Stimulated activated CD8-positive, alpha-beta memory T cell treated with anti-CD3 and anti-CD28 coated beads, Interleukin-15, amount 100 ng/mL, for 4 hours (primary cell): ENCODE data around the gene MICAL2.

ENCODE experiments used
- DNase-seq, 2 donors: peaks; one replicate each; pipeline ENCODE4 v3.0.0-alpha.2; 2020; ENCODE audit warnings: low read depth in 2 of 2

MICAL2 gene

DNA sequence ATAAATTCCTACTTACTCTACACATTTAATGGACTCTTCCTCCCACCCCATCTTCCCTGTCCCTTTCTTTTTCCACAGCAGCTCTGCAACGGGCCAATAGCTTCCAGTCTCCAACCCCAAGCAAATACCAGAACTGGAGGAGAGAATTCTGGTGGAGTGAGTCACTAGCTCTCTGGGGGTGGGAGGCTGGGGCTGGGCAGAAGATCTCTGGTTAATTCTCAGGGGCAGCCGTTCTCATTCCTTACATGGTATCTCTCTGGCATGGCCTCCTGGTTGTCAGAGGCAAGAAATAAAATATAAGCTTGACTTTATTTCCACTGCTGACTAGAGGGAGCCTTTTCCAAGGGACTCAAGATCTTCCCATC, 176.6 kb downstream of the MICAL2 start:
- no peak for DNase-seq

DNA sequence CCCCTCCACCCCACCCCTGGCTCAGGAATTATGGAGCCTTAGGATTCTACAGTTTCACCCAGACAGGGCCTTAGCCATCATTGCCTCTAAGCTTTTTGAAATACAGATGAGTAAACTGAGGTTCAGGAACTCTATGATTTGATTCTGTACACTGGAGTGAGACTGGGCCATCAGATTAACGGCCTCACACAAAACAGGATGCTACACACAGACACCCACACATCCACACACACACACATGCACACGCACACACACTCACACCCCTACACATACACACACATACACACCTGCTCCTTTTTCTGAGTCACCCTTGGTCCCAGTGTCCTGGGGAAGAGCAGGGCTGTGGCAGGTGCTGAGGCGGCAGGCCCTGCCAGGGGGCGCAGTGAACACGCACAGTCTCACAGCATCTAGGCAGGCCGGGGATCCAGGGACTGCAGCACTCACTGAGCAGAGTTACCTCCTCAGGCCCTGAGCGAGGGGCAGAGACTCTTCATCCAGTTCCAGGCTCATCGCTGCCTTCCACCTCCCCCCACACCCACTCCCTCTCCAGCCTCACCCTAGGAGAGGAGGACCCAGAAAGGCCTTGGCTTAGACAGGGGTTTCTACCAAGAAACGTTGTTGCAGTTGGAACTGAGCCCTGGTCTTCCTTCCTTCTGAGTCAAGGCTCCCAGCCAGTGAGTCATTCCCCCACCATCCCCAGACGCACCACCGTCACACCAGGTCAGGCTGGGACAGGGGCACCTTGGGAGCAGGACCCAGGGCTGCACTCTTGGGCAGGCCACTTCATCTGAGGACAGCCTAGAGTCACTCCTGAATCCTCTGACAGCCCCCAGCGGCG, 177.2 kb downstream of the MICAL2 start:
- DNase-seq = no peak

DNA sequence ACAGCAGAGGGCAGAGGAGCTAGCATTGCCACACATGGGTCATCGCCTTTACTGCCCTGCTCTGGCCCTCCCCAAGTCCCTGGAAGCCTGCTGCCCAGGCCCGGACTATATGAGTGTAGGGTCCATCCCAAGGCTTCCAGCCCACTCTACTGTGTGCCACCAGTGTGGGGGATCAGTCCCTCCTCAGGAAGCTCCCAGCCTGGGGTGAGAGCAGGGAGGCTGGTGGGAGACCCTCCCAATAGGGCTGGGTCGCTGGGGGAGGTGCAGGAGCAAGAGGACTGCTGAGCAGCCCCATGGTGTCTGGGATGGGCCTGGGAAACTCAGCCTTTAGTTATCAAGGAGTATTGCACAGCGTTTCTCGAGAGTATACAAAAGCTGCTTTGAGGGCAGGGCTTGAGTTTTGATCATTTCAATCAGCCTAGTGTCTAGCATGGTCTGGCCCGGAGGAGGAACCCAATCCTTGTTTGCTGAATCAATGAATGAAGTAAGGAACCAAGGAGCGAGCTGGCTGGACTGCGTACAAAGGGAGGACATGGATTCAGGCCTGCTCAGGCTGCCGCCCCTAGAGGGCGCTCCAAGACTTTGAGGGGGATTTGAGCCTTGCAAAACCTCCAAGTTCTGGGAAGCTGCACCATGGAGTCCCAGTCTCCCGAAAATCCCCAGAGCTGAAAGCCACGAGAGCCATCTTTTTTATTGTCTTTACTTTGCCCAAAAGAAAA, 178.0 kb downstream of the MICAL2 start:
- no peak for DNase-seq

DNA sequence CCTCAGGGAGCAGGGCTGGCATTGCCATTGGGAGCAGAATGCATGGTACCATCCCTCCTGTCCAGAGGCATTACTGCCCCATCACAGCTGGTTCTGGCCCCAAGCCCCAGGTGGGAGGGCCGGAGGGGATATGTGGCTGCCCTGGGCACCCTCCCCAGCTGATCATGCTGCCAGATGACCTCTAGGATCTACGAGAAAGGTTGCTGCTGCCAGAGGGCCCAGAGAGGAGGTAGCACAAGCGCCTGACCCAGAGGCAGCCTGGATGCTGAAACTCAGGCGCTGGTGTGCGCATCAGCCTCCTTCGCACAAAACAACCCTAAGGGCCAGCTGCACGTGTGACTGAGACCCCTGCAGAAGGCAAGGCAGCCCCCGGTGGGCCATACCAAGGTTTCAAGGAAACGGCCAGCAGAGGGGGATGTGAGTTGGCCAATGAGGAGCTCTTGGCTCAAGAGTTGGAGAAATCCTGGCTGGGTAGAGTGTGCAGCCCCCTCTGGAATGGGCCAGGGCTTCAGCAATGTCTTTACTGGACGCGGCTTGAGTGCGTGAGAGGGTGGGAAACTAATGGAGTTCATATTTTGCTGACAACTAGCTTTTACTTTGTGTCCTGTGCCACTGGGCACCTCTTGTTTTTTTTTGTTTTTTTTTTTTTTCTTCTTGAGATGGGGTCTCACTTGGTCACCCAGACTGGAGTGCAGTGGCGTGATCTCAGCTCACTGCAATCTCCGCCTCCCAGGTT, 178.7 kb downstream of the MICAL2 start:
- no peak for DNase-seq

DNA sequence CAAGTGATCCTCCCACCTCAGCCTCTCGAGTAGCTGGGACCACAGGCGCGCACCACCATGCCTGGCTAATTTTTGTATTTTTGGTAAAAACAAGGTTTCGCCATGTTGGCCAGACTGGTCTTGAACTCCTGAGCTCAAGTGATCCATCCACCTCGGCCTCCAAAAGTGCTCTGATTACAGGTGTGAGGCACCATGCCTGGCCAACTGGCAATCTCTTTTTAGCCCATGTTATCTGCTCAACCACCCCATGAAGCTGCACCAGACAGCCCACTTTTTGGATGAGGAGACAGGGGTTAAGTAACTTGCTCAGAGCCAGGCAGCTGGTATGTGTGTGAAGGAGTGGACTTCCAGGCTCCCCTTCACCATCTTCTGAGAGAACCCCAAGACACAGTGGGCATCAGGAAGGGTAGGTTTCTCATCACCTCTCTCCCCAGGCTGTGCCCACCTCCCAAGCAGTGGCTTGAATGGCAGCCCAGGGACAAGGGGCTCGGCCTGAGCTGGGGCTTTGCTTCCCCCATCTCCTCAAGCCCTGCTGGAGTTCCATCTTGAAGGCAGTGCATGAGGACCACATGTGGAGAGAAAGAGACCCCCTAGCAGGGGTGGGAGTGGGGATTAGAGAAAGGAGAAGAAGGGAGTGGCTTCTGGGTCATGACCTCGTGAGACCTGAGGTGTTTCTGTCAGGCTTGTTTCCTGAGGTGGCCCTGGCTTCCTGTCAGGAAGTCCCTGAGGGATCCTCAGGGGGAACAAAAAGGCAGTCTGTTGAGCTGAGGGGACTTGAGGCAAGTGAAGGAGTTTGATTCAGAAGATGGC, 179.5 kb downstream of the MICAL2 start:
- no peak for DNase-seq

DNA sequence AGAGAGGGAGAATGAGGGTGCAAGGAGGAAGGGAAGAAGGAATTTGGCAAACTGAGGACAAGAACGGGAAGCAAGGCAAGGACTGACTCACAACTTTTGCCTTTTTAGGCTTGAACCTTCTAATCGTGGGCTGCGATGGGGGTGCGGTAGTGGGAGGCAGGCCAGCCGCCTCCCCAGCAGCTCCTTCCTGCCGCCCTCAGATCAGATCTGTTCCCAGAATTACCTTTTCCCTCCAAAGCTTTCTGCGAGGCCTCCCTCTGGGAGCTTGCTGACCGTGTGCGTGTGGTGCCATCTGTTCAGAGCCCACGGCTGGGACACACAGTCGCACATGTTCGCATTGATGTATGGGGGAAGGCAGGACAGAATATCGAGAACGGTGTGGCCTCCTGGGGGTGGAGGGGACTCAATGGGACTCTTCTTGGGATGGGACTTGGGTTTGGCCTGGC, 180.1 kb downstream of the MICAL2 start:
- DNase-seq = no peak

DNA sequence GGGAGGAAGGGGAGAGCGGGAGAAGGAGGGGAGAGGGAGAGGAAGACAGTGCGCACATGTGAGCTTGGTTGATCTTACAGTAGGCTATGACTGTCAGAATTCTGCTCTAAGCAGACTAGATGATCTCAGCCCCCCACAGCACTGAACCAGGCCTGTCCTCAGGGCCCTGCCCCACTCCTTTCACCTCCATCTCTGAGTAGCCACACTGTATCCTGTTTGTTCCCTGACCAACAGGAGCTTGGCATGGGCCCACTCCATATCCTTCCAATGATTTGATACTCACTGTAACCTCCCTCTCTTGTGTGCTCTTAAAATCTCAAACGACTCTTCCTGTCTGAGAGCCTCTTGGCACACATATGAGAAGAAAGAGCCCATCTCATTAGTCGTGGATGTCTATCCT, 180.9 kb downstream of the MICAL2 start:
- DNase-seq = no peak

DNA sequence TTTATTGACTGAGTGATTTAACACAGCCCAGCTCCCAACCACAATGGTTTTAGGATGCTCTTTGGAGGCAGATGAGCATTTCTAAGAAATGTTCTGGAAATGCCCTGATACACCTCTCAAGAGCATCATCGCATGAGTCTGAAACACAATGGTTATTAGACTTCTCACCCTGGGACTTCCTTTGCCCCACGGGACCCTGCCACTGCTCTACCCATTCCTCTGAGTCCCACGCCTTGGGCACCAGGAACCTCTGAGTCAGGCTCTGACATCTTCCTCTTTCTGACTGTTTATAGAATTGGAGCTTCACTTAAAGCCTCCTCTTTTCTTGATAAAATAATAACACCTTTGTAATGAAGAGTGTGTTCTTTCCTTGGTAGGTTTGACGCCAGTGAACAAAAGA, 181.4 kb downstream of the MICAL2 start:
- DNase-seq = no peak

DNA sequence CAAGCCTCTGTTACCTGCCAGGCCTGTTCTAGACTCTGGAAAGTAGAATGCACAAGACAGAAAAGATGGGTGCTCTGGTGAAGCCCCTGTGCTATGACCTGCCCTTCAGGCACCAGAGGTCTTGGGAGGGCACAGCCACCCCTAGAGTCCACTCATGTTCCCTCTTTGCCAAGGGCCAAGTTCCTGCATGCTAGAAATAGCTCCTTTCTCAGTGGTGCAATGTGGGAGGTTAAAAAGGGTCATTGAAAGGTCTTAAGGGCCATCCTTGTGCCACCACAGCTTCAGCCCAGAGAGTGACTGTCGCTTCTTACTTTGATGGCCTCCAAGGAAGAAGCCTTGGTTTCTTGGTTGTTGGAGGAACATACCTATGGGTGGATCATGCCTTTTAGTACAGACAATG, 182.4 kb downstream of the MICAL2 start:
- DNase-seq = no peak

DNA sequence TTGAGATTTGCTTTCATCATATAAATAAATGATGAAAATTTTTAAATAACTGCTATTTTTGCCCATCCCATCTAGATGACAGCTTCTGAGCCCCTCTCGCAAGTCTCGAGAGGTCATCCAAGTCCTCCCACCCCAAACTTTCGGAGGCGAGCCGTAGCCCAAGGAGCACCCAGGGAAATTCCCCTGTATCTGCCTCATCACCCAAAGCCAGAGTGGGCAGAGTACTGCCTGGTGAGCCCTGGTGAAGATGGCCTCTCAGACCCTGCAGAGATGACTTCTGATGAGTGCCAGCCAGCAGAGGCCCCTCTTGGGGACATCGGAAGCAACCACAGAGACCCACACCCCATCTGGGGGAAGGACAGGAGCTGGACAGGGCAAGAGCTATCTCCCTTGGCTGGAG, 183.1 kb downstream of the MICAL2 start:
- no peak for DNase-seq

DNA sequence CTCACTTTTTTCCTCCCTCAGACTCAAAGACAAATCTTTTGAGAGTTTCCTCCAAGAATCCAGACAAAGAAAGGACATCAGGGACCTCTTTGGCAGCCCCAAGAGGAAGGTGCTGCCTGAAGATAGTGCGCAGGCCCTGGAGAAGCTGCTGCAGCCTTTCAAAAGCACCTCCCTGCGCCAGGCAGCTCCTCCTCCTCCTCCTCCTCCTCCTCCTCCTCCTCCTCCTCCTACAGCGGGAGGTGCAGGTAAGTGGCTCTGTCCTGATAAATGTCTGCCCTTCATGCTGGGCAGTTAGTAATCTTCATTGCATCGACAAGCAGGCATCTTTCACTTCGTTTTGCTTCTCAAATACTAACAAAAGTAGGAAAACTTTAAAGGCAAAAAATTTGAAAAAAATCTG, 184.2 kb downstream of the MICAL2 start:
- no peak for DNase-seq

DNA sequence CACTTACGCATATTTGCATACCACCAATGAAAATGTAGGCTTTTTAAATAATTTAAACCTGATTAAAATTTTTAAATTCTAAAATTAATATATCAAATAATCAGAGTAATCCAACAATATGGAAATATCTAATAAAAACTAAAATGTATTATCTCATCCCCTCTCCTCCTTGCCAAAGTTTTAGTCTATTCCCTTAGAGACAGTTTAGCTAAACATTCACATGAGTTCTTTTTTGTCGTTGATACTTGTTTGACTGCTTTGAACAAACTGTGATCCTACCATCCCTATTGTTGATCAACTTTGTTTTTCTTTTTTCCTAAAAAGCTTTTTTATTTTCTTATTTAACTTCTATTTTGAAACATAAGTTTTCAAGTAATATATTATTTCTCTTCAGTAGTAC, 185.6 kb downstream of the MICAL2 start:
- DNase-seq = no peak

DNA sequence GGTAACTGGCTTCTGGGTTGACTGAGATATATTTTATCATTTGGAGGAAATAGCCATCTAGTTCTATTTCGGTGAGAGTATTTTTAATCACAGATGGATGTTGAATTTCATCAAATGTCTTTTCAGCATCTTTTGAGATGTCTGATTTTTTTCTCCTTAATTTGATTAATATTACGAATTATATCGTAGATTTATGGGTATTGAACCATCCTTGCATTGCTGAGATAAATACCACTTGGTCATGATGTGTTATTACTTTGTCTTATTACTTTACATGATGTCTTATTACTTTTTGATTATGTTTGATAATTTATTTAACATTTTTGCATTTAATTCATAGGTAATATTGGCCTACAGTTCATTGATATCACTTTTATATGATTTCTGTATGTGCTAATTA, 188.2 kb downstream of the MICAL2 start:
- DNase-seq = no peak

DNA sequence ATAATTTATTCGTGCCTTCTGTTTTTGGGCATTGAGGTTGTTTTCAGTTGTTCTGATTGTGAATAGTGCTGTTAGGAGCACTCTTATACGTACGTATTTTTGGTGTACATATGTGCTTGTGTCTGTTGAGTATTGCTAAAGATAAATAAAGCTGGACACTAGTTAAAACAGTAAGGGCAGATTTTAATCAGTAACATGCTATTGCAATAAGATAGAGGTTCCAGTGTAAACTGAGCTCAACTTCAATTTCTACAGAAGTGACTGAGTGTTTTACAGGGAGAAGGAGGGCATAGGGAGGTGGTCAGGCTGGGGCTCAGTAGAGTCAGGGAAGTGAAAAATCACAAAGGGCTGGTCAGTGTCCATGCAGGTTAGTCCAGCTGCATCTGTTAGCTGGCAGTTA, 191.0 kb downstream of the MICAL2 start:
- DNase-seq = no peak

DNA sequence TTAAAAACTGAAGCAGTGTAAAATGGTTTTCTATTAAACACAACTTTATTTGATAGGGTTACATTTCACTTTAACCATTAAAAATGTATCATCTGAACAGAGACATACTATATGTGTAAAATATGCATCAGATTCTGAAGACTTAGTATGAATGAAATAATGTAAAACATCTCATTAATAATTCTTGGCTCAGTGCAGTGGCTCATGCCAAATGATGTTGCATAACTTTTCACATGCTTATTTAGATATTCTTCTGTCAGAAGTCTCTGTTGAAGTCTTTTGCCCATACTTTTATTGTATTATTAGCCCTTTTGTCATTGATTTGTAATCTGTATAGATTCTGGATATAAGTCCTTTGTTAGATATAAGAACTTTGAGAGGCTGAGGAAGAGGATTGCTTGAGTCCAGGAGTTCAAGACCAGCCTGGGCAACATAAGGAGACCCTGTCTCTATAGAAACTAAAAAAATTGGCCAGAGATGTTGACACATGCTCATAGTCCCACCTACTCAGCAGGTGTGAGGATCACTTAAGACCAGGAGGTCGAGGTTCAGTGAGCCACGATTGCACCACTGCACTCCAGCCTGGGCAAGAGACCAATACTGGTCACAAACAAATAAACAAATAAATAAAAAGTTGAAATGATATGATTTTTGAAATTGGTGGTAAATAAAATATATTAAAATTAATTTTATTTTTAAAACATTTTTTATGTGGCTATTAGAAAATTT, 193.2 kb downstream of the MICAL2 start:
- no peak for DNase-seq

DNA sequence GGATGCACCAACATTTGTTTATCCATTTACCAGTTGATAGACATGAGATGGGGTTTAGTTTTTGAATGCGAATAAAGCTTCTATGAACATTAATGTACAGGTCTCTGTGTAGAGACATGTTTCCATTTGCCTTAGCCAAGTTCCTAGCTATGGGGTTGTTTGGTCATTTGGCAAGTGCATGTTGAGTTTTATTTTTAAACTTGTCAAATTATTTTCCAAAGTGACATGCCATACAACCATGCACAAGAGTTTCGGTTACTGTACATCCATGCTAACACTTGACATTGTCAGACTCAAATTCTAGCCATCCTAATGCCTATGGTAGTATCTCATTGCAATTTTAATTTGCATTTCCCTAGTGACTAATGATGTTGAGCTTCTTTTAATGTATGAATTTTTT, 196.4 kb downstream of the MICAL2 start:
- no peak for DNase-seq

DNA sequence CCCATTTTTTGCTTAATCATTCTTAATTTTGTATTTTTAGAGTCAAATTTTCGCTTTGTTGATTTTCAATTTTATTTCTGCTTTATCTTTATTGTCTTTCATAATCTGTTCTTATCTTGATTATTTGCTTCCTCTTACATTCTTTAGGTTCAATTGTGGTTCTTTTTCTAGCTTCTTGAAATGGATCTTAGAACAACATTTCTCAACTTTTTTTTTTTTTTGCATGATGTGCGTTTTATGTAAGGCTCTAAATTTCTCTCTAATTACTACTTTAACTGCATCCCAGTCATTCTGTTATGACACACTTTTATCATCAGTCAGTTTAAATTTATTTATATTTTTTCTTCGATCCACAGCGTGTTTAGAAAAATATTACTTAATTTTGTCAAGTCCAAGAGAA, 201.7 kb downstream of the MICAL2 start:
- DNase-seq = no peak
